NK-92 treated with Interleukin-12 subunit alpha and Interleukin-12 subunit beta, amount 100 ng/mL, for 24 hours (cell line): ENCODE measurements around the gene GRIK3.
A peak's percentile ranks its signal among the peaks of the same experiment; 100 is the strongest.

Source experiments
- DNase-seq: peaks from one replicate; lab custom pipeline; 2025; lab: John Stamatoyannopoulos, UW

Gene GRIK3

GRCh38 chr1:36981126-36981525 is 53.2 kb downstream of the GRIK3 start:
- no peak for DNase-seq

DNA sequence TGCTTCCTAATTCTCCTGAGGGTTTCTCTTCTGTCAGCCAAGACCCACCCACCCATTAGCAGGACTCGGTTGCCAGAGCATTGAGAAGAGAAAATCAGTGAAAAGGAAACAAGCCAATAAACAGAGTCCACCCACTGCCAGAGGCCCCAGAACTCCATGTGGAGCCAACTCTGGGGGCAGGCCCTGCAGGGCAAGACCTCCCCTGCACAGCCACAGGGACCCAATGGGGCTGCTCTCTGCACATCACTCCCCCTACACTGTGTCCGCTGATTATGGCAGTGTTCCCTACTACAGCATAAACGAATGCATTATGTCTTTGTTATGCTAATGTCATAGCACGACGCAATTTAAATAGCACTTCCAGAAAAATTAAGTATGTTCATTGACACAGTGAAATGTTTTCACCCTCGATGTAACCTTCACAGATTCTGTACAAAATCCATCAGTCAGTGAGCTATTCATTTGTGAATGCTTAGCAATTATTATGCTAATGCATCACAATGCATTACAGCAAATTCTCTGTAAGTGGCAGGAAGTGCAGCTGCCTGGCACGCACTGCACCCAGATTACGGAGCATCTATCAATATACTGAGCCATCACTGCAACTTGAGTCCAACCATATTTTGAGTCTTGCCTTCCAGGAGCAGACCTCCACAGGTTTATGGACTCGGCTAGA is 56.4 kb downstream of the GRIK3 start:
- DNase-seq, result no peak

DNA sequence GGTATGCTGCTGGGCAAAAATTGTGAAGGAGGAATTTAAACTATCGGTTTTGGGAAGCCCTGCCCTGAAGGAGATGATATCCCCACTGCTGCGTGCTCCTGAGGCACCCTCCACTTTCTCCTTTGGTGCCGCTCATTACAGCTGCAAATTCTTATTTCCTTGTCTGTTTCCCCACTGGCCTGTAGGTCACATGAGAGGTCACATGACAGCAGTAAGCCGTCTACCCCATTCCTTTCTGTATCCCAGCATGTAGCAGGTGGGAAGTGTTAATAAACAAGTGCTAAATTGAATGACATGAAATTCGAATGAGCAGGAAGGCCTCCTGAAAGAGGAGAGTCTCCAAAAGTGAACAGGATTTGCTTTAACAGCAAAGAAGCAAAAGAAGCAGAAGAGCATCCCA is 58.7 kb downstream of the GRIK3 start:
- DNase-seq, result no peak

GRCh38 chr1:36973056-36973455 is 61.3 kb downstream of the GRIK3 start:
- DNase-seq, result no peak

DNA sequence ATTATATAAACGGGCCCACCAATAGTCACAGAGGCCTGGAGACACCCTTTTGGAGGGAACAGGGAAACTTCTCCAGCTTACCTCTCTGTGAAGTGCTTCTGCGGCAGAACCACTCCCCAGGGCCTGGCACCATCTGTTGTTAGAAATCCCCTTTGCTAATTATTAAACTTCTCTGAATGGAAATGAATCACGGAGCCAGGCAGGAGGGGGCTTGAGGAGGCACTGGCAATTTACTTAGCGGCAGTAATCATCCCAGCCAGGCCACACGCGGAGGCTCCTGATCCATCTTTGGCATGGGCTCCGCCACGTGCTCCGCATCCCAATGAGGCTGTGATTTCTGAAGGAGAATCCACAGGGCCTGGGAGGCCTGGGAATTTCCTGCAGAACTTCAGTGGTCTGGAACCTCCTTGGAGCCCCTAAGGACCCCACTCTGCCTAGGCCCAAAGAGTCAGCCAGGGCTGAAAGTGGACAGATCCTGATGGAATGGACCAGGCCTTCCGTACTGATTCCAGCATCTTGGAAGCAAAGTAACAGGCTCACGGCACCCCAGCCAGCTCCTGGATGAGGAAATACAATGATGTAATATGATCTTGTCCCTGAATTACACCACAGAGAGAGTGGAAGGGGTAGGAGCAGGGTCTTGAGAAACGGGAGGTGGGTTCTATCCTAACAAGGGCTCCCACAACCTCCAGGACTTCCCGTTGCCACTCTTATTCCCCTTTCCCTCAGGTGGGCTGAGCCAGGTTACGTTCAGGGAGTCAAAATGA is 62.3 kb downstream of the GRIK3 start:
- DNase-seq, result no peak

GRCh38 chr1:36968730-36969129 is 65.6 kb downstream of the GRIK3 start:
- no peak for DNase-seq

DNA sequence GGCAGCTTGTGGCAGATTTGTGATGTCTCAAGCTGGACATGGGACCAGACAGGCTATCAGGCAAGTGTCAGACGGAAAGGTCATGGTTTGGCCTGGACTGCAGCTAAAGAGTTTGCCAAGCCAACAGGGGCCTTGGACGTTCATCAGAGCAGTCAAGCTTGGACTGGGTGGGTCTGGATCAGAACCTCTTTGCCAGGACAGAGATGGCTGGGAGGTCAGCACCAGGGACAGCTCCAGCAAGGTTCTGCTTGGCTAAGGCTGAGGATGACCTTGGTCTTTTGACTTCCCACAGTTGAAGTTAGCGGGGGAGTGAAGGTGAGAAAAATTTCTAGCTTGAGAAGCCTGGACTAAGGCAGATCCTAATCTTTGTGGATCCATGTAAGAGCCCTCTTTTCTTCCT is 68.1 kb downstream of the GRIK3 start:
- DNase-seq, result no peak

DNA sequence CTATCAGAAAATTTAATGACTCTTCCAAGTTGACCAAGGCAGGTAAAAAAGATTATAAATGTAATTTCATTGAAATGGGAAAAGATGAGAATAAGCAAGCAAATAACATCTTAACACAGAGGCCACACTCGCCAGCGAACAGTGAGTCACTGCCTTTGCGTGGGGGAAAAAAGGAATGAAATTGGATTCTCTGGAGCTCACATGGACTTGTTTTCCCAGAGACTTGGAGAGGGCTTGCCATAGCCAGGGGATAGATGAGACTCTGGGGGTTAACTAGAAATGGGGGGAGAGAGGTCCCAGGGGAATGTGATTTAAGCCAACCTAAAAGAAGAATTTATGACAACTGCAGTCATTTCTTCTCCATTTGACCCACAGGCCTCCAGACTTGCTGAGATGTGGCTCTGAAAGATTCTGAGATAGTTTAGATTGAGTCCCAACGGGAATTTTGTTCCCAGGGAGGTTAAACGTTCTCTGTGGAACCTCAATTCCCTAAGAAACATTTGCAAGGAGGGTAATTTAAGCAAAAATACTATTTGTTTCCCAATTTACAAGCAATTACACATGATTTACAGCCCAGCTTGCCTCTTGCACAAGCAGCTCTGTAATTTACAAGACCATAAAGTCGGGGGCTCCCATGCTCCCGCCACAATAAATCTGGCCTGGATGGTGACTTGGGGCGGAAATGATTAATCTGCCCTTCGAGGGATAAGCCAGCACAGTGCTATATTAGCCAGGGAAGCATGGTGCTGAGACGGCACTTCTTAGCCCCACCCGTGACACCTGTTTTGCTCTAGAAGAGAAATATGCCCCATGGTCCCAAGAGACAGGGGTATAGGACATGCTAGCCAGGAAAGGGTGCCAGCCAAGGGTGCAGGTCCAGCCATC is 68.8 kb downstream of the GRIK3 start:
- DNase-seq, result no peak

DNA sequence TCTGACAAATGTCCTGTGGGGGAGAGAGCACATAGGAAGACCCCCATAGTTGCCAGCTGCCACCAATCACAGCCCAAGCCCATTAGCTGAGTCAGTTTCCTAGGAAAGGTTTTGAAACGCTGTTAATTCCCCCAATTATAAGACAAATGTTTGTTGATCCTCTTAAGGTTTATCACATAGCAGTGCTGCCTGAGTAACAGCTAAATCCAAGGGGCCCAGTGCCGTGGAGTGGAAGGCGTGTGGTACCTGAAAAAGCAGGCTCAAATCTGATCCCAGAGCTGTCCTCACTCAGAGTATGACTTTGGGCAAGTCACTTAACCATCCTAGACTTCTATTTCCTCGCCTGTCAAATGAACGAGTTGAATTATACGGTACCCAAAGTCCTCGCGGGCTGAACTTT is 69.5 kb downstream of the GRIK3 start:
- no peak for DNase-seq

DNA sequence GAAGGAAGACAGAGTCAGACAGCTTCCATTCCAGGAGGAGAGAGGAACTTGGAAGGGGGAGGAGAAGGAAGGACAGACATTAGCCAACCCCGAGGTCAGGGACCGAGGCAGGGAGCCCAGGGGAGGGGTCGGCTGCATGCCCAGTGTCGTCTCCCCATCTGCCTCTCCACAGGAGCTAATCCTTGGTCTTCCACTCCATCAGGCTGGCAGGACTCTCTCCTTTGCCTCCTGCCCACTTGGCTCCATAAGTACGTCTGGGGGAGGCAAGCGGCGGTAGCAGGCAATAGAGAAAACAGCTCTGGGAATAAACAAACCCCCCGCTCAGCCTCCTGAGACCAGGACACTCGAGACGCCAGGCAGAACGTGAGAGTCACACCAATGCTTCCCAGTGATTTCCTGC is 71.3 kb downstream of the GRIK3 start:
- no peak for DNase-seq

DNA sequence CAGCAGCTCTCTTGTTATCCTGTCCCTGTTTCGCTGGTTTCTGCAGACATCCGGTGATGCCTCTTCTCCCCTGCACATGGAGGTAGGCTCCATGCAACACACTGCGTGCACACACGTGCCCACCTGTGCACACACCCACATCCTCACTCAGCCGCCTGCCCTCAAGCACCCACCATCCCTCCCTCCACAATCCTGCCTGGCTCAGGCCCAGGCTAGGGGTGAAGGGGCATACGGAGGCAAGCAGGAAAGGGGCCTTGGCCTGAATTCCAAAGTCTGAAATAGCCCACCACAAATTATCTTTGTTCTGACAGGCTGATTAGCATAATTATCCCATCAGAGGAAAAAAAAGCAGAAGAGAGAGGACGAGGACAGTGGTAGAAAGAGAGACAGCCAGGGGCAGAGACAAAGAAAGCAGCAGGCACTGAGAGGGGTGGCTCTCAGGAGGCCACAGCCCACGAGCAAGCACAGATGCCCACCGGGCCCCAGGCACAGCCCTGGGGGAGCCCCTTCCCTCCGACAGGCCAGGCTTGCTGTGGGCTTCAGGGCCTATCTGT is 73.2 kb downstream of the GRIK3 start:
- no peak for DNase-seq

DNA sequence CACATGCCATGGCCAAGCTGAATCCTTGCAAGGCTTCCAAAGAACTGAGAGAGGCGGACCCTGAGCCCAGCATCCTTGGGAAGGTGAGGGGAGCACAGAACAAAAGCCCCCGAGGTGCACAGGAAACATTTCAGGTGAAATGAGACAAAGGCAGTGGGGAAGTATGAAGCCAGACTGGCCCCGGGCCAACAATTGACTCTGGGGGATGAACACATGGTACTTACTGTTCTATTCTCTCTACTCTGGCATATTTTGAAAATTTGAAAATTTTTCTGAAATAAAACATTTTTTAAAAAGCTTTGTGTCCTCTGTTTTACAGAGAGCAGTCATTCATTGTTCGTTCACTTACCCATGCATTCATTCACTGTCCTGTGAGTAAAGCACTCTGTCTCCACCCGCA is 77.7 kb downstream of the GRIK3 start:
- DNase-seq, result no peak

DNA sequence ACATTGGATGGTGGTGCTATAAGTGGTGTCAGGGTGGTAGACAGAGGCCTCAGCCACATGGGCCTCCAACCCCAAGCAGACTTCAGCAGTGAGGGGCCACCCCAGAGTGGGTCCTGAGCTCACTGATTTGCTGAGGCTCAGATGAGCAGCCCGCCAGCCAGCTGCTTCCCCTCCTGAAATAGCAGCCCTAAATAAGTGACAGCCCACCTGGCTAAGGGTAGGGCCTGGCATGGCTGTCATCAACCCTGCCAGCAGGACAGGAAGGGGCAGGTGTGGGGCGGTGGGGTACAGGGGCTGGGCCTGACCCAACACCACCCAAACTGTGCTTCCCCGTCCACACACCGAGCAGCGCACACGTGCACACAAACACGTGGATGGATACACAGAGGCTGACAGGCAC is 79.3 kb downstream of the GRIK3 start:
- no peak for DNase-seq

DNA sequence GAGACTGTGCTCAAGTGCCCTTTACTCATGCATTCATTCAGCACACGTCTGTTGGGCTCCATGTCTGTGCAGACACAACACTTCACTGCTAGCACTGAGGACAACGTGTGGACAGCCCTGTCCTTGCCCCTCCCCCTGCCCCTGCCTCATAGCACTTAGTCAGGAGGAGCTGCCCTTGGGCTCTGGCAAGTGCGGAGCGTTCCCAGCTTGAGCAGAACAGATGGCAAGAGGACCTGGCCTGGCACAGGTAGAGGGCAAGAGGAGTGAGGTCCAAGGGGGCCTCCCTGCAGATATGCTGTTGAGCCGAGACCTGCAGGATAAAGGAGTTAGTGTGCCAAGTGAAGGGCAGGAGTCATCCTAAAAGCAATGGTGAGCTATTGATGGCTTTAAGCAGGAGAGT is 81.3 kb downstream of the GRIK3 start:
- DNase-seq, result no peak

DNA sequence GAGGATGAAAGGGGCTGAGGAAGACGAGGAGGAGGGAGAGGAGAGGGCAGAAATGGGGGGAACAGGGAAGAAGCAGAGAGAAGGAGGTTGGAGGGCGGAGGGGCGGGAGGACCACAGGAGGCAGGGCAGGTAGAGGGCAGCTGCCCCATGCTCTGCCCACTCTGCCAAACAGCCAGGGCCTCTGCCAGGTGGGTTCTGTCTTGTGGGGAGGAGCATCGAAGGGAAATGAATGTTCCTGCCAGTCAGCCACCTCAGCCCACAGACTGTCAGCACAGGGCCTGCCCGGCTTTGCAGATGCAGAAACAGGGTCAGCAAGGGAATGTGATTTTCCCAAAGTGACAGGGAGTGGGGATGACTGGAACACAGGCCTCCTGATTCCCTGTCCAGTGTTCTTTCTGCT is 82.6 kb downstream of the GRIK3 start:
- no peak for DNase-seq

DNA sequence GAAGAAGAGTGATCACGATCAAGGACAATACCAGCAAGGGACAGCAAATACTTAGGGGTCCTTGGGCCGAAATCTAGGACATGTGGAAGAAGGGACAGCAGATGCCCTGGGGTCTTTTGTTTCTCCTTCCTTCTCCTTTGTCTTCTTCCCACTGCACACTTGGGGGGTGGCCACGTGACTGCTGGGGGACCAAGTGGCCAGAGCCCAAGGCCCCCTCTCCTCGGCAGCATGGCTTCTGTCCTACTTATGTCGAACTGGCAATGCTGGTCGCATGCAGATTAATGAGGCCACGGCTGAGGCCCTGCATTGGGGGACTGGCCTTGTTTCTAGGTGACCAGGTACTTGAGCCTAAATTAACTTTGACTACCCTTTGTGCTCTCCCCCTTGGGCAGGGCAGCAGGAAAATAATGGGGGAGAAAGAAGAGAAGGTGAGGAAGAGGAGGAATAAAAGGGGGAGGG is 83.0 kb downstream of the GRIK3 start:
- DNase-seq, result no peak

DNA sequence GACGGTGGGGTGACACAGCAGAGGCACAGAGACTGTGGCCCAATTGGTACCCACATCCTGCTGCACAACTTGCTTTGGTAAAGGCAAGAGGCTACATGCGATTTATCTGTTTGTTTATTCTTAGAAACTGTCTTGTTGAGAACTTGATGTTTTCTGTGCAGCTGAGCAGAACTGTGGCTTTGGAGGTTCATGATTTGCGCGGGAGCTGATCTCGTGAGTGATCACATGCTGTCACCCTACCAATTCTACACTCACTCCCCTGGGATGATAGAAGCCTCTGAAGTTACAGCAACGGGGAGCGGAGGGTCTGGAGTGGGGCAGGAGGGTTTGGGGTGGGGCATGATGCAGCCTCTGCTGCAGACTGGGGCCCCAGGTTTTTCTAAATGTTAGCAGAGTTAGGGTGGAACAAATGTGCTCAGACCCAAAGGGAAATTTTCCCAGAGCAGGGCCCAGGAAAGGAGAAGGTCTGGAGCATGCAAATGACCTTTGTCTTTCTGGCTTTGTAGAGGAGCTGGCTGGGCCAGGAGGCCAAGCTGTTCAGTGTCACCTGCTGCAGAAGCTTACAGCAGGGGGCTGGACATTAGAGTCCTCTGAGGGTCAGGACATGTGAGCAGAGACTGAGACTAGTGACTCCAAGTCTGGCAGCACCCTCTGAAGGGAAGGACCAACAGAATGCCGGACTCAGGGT is 83.6 kb downstream of the GRIK3 start:
- peak; percentile 27 for DNase-seq

- DNase-seq, result no peak
These were observed 85.7 kb downstream of the GRIK3 start for GRCh38 chr1:36948606-36949005.

DNA sequence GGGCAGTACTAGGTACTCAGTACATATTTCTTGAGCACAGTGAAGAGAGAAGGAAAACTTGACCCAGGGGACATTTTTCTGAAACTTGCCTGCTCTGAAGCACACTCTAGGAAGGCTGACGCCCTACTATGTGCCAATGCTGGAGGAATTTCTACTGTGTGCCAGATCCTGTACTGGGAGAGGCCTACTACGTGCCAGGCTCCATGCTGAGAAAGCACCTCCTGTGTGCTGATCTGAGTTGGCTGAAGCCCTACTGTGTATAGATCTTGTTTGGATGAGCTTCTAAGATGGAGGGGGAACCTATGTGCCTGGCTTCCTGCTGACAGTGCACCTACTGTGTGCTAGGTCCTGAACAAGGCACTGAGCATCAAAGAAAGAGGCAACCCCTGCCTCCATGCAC is 86.2 kb downstream of the GRIK3 start:
- DNase-seq, result no peak

DNA sequence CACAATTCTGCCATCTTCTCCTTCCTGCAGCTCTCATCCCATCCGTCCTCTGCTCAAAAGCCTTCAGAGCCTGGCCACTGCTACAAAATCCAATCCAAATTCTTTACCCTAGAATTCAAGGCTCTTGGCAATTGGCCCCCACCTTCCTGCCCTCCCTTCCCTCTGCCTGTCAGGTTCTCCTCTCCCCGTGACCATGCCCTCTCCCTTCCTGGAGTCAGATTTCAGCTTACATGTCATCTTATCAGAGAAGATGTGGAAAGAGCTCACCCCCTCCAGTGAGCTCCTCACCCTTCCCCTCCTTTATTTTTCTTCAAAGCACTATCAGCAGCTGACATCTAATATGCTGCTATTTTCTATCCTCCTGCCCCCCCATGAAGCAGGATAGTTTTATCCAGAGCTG is 86.9 kb downstream of the GRIK3 start:
- no peak for DNase-seq

DNA sequence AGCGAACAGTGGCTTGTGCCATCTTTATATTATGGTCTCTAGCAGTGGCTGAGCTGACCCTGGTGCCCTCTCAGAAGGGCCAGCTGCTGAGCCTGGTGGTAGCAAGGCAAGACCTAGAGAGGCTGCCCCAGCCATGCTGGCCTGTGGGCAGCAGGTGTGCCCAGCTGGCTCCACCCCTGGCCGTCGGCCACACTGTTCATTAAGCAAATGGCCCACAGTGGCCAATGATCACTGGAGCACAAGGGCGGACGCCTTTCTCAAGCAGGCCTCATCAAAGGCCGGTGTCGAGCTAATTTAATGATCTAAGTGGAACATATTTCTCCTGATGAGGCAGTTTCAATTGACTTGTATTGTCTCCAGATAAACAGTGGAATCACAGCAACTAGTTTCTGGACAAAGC is 89.4 kb downstream of the GRIK3 start:
- no peak for DNase-seq

- DNase-seq, result no peak
These were observed 92.2 kb downstream of the GRIK3 start for GRCh38 chr1:36942148-36942547.
